ENCODE results near the gene ZNF559. TPM values are rescaled to one million over a fixed set of nuclear protein-coding genes. Genes with fewer than 3 reads are reported as not detected.

ZNF559 gene
- total RNA-seq, 2 experiments from 2014 or later: 13.3 to 18.0 TPM

DNA sequence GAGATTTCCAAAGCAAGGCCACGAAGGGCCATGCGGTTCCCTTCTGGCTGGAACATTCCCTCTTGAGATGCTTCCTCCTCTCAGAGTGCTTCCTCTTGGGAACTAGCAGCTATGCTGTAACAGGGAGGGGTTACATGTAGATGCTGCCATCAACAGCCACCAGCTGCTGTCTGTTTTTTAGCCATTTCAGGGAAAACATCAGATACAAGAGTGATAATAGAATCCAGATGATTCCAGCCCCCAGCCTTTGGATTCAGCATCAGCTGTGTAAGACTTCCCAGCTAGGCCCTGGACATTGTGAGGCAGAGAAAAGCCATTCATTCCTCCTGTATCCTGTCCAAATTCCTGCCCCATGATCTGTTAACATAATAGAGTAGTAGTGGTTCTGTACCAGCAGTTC, 30.7 kb downstream of the ZNF559 start:
- peaks cover 46% of the 10 kb centered on the region for H3K9me3 Mint-ChIP-seq (ENCODE audit: insufficient read depth)
- DNase-seq (no peak), ATAC-seq (no peak)
- no peak overlapping the region for H3K27ac Mint-ChIP-seq
- H3K27me3 Mint-ChIP-seq (ENCODE audit: low read depth): no peaks in the 10 kb centered on the region
- peaks cover 20% of the 10 kb centered on the region for H3K36me3 Mint-ChIP-seq (ENCODE audit: low read depth)
- ChIA-PET CTCF (no interaction called here), POLR2A (no interaction called here)
- no peaks in the 10 kb centered on the region for H3K4me1 Mint-ChIP-seq (ENCODE audit: low read depth)
- no peak overlapping the region for H3K4me3 Mint-ChIP-seq

DNA sequence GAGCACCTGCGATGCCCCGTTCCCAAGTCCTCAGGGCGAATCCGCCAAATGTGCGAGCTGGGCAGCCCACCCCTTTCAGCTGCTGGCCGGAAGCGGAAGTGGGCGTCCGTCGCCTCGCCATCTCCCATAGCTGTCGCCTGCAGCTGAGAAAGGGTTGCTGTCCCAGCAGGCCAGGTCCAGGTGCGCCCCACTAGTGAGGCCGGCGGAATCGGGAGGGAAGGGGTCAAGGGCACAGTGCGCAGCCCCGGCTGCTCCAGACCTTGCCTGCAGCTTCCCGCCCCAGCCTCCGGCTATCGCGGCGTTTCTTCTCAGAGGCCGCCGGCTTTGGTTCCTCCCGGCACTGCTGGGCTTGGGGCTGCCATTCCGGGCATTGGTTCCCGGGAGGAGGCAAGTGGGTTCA, 38.9 kb downstream of the ZNF559 start, which contains the start of gene ZNF177:
ZNF177 (plus strand) TSS at position 109 of the 400 bp plus-strand sequence. CDS start 15,299 bp downstream, outside the sequence.
- ATAC-seq: no peak
- peaks cover 22% of the 10 kb centered on the region for H3K36me3 Mint-ChIP-seq (ENCODE audit: low read depth)
- no peaks in the 10 kb centered on the region for H3K27me3 Mint-ChIP-seq (ENCODE audit: low read depth)
- H3K9me3 Mint-ChIP-seq (ENCODE audit: insufficient read depth): peaks cover 46% of the 10 kb centered on the region
- H3K27ac Mint-ChIP-seq: no peak within 1 kb of the TSS
- peak within 1 kb of the TSS; percentile 11 for H3K4me3 Mint-ChIP-seq
- POLR2A ChIA-PET: no interaction called here
- CTCF ChIA-PET: no interaction called here
- DNase-seq: peak; percentile 26
- H3K4me1 Mint-ChIP-seq (ENCODE audit: low read depth): peaks cover 3% of the 10 kb centered on the region

DNA sequence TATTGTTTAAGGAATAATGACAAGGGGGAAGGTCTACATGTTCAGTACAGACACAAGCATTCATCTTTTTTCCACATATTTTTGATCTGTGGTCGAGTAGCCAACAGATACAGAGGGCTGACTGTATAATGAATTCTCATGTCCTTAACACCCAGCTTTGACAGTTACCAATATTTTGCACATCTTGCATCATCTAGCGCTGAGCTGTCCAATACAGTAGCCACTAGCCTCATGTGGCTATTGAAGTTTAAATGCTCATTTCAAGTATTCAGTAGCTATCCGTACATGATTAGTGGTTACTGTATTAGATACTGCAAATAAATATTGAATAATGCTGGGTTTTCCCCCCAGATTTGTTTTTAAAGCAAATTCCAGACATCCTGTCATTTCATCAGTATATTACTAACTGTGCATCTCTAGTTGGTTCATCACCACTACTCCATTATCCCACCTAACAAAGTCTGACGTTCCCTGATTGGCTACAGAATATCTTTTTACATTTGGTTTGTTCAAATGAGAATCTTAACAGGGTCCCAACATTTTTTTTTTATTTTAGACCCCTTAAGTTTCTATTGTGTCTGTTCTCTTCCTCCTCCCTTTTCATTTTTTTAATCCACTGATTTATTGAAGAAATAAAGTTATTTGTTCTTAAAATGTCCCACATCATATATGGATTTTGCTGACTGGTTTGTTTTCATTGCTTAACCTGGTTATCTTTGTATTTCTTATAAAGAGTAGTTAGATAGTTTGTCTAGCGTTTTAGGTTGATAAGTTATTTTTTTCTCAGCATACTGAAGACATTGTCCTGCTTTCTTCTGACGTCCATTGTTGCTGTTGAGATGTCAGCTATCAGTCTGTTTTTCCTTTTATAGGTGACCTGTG, 47.0 kb downstream of the ZNF559 start:
- CTCF ChIA-PET: no interaction called here
- Mint-ChIP-seq H3K4me3 (no peak overlapping the region), H3K36me3 (ENCODE audit: low read depth) (peaks cover 6% of the 10 kb centered on the region)

DNA sequence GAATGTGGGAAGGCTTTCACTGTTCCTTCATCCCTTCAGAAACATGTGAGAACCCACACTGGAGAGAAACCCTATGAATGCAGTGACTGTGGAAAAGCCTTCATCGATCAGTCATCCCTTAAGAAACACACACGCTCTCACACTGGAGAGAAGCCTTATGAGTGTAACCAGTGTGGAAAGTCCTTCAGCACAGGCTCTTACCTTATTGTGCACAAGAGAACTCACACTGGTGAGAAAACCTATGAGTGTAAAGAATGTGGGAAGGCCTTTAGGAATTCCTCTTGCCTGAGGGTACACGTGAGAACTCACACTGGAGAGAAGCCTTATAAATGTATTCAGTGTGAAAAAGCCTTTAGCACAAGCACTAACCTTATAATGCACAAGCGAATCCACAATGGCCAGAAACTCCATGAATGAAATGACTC, 57.4 kb downstream of the ZNF559 start:
- no peak overlapping the region for H3K27ac Mint-ChIP-seq
- ChIA-PET POLR2A (no interaction called here), CTCF (no interaction called here)
- H3K36me3 Mint-ChIP-seq (ENCODE audit: low read depth): peaks cover 48% of the 10 kb centered on the region
- ATAC-seq (no peak), DNase-seq (no peak)
- no peaks in the 10 kb centered on the region for H3K27me3 Mint-ChIP-seq (ENCODE audit: low read depth)
- peaks cover 55% of the 10 kb centered on the region for H3K9me3 Mint-ChIP-seq (ENCODE audit: insufficient read depth)
- no peaks in the 10 kb centered on the region for H3K4me1 Mint-ChIP-seq (ENCODE audit: low read depth)
- H3K4me3 Mint-ChIP-seq: no peak overlapping the region

More for the DNA sequence above, 47.0 kb downstream of the ZNF559 start:
- no peak overlapping the region for H3K27ac Mint-ChIP-seq
- no peaks in the 10 kb centered on the region for H3K27me3 Mint-ChIP-seq (ENCODE audit: low read depth)
- H3K9me3 Mint-ChIP-seq (ENCODE audit: insufficient read depth): peaks cover 60% of the 10 kb centered on the region
- ATAC-seq: no peak
- POLR2A ChIA-PET: no interaction called here
- H3K4me1 Mint-ChIP-seq (ENCODE audit: low read depth): no peaks in the 10 kb centered on the region
- DNase-seq: no peak

Other genes with a start within 250 kb of the ZNF559 start
- not detected for gene OR1M1, start 237.1 kb upstream of the ZNF559 start, total RNA-seq
- not detected for gene OR7G2, start 216.7 kb upstream of the ZNF559 start, total RNA-seq
- gene OR7G1, start 208.4 kb upstream of the ZNF559 start, total RNA-seq: not detected
- gene OR7G3, start 197.2 kb upstream of the ZNF559 start, total RNA-seq: not detected
- 10 to 100 TPM; 37.1 to 41.3 TPM for gene ZNF317, start 183.8 kb upstream of the ZNF559 start, total RNA-seq
- gene OR7D2, start 145.2 kb upstream of the ZNF559 start, total RNA-seq: not detected
- not detected for gene OR7D4, start 104.6 kb upstream of the ZNF559 start, total RNA-seq
- not detected for gene OR7E24, start 73.2 kb upstream of the ZNF559 start, total RNA-seq
- 10 to 100 TPM in 1 of 2 experiments, 1 to 10 TPM in 1; 7.5 to 10.0 TPM for gene ZNF699, start 14.3 kb upstream of the ZNF559 start, total RNA-seq
- gene ZNF177, start 38.8 kb downstream of the ZNF559 start, total RNA-seq: under 1 TPM; 0.68 to 0.83 TPM
- gene ZNF266, start 111.4 kb downstream of the ZNF559 start, total RNA-seq: 10 to 100 TPM; 25.3 to 25.5 TPM
- under 1 TPM in 1 of 2 experiments, not detected in 1; 0.40 TPM for gene ZNF560, start 174.4 kb downstream of the ZNF559 start, total RNA-seq
- gene ZNF426, start 214.5 kb downstream of the ZNF559 start, total RNA-seq: 10 to 100 TPM; 14.6 to 15.8 TPM